Progenitor cell of endocrine pancreas (in vitro differentiated cells): ENCODE measurements around the gene SH2D6. TPM values are rescaled to one million over a fixed set of nuclear protein-coding genes. Genes with fewer than 3 reads are reported as not detected.

ENCODE experiments used
- DNase-seq: peaks from one replicate; pipeline ENCODE4 v3.0.0; 2021; ENCODE audit warnings: low spot score; ENCODE audit not compliant: unreplicated experiment
- H3K27ac Mint-ChIP-seq: 2 replicates; pipeline ENCODE4 v1.8.0; 2021; ENCODE audit warnings: mild to moderate bottlenecking, moderate library complexity, mixed read lengths
- H3K27me3 Mint-ChIP-seq: 2 replicates; pipeline ENCODE4 v1.8.0; 2021; ENCODE audit warnings: mixed read lengths
- H3K36me3 Mint-ChIP-seq: 2 replicates; pipeline ENCODE4 v1.8.0; 2022; ENCODE audit warnings: mixed read lengths; ENCODE audit not compliant: insufficient read depth
- H3K4me1 Mint-ChIP-seq: 2 replicates; pipeline ENCODE4 v1.8.0; 2021; ENCODE audit warnings: low read depth, mixed read lengths
- H3K4me3 Mint-ChIP-seq: 2 replicates; pipeline ENCODE4 v1.8.0; 2021; ENCODE audit warnings: low read depth, mild to moderate bottlenecking, moderate library complexity, mixed read lengths
- H3K9me3 Mint-ChIP-seq: 2 replicates; pipeline ENCODE4 v1.8.0; 2021; ENCODE audit warnings: low read depth, mixed read lengths
- total RNA-seq: library from RNA; stranded (reverse); gene quantifications from 2 replicates; pipeline ENCODE4 v1.2.1, GENCODE V29; 2021
- TF ChIP-seq, protein P1 (sequence below): fragments of 200-600 bp; sonication (generic); IDR thresholded peaks from one replicate; pipeline ENCODE4 v1.5.0; 2021; ENCODE audit warnings: antibody characterized with exemption, mild to moderate bottlenecking; ENCODE audit not compliant: unreplicated experiment

The SH2D6 gene
- total RNA-seq, 1 donor from 2014 or later: 0.29 TPM

DNA sequence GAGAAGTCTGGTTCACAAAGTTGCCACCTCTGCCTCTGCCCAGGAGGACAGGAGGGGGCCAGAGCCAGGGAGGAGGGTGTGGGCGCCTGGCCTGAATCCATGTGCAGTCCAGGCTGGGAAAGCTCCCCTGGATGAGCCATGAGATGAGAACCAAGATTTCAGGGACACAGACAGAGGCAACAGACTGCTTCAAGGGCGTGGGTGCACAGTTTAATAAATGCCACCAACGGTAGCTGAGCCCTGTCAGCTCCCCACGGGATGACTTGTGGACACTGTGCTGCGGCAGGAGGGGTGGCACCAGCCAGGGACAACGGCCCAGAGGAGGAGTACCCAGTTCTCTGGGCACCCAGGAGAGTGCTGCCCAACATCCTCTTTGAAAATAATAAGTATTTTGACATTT lies 23.5 kb upstream of the SH2D6 start:
- H3K36me3 Mint-ChIP-seq: peaks cover 4% of the 10 kb centered on the region
- no peak overlapping the region for H3K27ac Mint-ChIP-seq
- no peaks in the 10 kb centered on the region for H3K27me3 Mint-ChIP-seq
- peaks cover 9% of the 10 kb centered on the region for H3K4me1 Mint-ChIP-seq
- DNase-seq: no peak
- no peaks in the 10 kb centered on the region for H3K9me3 Mint-ChIP-seq
- H3K4me3 Mint-ChIP-seq: no peak overlapping the region
- TF ChIP-seq, protein P1, sequence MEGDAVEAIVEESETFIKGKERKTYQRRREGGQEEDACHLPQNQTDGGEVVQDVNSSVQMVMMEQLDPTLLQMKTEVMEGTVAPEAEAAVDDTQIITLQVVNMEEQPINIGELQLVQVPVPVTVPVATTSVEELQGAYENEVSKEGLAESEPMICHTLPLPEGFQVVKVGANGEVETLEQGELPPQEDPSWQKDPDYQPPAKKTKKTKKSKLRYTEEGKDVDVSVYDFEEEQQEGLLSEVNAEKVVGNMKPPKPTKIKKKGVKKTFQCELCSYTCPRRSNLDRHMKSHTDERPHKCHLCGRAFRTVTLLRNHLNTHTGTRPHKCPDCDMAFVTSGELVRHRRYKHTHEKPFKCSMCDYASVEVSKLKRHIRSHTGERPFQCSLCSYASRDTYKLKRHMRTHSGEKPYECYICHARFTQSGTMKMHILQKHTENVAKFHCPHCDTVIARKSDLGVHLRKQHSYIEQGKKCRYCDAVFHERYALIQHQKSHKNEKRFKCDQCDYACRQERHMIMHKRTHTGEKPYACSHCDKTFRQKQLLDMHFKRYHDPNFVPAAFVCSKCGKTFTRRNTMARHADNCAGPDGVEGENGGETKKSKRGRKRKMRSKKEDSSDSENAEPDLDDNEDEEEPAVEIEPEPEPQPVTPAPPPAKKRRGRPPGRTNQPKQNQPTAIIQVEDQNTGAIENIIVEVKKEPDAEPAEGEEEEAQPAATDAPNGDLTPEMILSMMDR: no peak

DNA sequence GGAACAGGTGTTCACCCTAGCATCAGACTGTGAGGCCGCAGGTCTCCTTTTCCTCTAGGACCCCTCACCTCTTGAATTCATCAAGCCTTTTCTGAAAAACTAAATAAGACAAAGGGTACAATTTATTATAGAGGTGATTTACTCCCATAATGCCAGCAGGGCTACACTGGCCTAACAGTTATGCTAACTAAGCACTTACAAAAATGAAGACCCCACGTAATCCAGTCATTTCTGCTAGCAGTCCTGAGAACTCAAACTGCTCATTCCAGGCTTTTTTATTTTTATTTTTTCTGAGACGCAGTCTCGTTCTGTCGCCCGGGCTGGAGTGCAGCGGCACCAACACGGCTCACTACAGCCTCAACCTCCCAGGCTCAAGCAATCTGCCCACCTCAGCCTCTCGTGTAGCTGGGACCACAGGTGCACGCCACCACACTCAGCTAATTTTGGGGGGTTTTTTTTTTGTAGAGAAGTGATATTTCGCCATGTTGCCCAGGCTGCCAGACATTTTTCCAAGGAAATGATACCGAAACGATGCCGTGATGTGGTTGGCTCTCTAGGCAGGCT lies 22.5 kb upstream of the SH2D6 start:
- Mint-ChIP-seq H3K9me3 (no peaks in the 10 kb centered on the region), H3K4me3 (no peak overlapping the region), H3K36me3 (peaks cover 2% of the 10 kb centered on the region), H3K27ac (peak overlapping the region; percentile 29), H3K27me3 (no peaks in the 10 kb centered on the region), H3K4me1 (peaks cover 13% of the 10 kb centered on the region)
- TF ChIP-seq, protein P1: no peak
- DNase-seq: no peak

DNA sequence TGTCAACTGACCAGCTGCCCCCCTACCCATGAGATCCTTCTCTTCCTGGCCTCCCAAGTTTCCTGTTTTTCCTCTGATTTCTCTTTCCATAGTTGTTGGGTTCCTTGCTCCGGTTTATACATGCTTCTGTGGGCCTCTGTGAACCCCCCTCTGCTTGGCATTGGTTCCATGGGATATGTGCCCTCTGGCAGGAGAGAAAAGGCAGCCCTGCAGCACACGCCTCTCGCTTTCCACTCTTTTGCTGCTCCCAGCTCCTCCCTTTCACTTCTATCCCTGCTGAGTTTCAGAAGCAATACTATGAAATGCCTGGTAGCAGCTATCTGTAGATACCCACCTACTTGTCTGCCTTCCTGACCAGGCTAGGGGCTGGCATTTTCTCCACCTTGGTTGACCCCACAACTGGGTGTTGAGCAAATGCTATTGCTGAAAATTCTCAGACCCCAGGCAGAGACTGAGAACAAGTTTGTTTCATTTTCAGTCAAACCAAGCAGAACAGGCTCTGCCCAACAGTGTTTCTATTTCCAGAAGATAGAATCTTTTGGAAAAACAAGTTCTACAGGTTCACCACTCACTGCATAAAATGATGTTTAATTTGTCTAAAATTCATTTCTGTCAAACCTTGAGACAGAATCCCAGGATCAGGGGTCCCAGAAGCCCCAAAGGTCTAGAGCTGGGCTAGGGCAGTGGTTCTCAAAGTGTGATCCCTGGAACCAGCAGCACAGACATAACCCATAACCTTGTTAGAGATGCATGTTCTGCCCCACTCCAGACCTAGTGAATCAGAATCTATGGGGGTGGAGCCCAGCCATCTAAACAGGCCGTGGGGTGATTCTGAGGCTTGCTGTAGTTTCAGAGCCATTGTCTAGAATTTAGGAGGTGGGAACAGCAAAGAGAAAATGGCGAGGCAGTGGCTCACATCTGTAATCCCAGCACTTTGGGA lies 21.7 kb upstream of the SH2D6 start:
- no peaks in the 10 kb centered on the region for H3K9me3 Mint-ChIP-seq
- TF ChIP-seq, protein P1: no peak
- DNase-seq: no peak
- peak overlapping the region; percentile 29 for H3K27ac Mint-ChIP-seq
- no peaks in the 10 kb centered on the region for H3K27me3 Mint-ChIP-seq
- peaks cover 4% of the 10 kb centered on the region for H3K36me3 Mint-ChIP-seq
- H3K4me1 Mint-ChIP-seq: peaks cover 13% of the 10 kb centered on the region
- H3K4me3 Mint-ChIP-seq: no peak overlapping the region

DNA sequence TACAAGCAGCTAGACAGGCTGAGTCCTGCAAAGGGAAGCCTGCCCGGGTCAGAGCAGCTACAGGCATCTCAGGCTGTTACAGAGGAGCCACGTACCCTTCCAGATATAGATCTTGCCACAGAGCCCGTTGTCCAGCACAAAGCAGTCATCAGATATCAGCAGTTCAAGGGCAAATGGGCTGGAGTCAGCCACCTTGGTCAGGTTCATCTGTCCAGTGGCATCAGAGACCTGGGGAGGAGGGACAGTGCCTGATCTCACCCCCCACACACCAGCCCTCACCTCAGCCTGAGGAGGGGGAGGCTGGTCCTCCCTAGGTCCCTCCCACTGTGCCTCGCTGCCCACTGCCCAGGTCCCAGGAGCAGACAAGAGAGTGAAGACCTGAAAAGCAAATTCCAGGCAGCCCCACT lies 20.6 kb upstream of the SH2D6 start:
- peaks cover 13% of the 10 kb centered on the region for H3K4me1 Mint-ChIP-seq
- peaks cover 6% of the 10 kb centered on the region for H3K36me3 Mint-ChIP-seq
- DNase-seq: no peak
- no peak overlapping the region for H3K4me3 Mint-ChIP-seq
- H3K27me3 Mint-ChIP-seq: no peaks in the 10 kb centered on the region
- H3K9me3 Mint-ChIP-seq: no peaks in the 10 kb centered on the region
- no peak overlapping the region for H3K27ac Mint-ChIP-seq
- TF ChIP-seq, protein P1: no peak

DNA sequence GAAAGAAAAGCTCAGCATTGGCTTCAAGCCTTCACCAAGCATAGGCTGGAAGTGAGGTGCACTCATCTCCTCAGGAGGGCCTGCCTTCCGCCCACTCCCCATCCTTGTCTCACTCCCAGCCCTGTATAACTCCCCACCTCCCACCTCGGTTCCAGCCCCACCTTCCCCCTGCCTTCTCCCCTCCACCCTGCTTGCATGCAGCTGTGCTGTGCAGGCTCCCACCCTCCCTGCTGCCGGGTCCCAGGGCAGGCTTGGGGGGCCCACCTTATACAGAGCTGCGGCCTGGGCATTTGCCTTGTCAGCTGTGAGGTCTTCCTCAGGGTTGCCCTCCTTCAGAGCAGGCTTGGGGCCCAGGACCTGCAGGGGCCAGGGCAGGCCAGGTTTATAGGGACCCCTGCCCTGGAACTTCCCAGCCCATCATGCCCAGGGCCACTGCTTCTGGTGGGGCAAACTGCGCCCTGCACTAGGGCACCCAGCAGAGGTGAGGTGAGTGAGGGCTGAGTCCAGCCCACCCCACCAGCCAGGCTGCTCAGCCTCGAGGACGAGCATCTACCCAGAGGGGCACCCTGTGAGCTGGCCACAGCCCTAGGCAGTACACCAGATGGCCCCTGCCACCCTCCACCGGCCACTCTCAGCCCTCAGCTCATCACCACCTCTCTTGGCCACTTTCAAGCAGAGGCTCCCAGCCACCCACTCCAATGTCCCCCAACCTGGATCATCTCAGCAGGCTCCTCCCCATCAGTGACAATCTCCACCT lies 19.9 kb upstream of the SH2D6 start:
- TF ChIP-seq, protein P1: no peak
- Mint-ChIP-seq H3K36me3 (peaks cover 8% of the 10 kb centered on the region), H3K27ac (peak overlapping the region; percentile 74), H3K4me3 (no peak overlapping the region), H3K27me3 (no peaks in the 10 kb centered on the region), H3K9me3 (peaks cover 4% of the 10 kb centered on the region), H3K4me1 (peaks cover 13% of the 10 kb centered on the region)
- DNase-seq: no peak
